Measurements from ENCODE around the gene WNT6. TPM values are rescaled to one million over a fixed set of nuclear protein-coding genes. Genes with fewer than 3 reads are reported as not detected.

Gene WNT6
- total and polyA plus RNA-seq, 2 of the 8 experiments (the other 6 are each of a cell fraction or from before 2014, with no cell fraction given): not detected

DNA sequence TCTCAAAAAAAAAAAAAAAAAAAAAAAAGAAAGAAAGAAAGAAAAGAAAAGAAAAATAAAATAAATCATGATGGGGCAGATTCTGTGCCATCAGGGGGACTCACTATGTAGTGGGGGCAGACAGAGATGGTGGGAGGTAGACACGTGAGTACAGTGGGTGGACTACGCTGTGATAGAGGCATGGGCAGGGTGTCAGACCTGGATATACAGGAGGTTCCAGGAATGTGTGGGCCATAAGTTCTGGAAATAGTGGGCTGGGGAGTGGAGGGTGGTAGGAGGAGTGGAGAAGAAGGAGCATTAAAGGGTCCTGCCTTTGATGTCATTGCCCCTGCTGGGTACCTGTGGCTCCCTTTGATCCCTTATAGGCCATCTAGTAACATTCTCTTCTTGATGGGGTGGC, 8.8 kb upstream of the WNT6 start (continued):
- TF ChIP-seq, protein P1, sequence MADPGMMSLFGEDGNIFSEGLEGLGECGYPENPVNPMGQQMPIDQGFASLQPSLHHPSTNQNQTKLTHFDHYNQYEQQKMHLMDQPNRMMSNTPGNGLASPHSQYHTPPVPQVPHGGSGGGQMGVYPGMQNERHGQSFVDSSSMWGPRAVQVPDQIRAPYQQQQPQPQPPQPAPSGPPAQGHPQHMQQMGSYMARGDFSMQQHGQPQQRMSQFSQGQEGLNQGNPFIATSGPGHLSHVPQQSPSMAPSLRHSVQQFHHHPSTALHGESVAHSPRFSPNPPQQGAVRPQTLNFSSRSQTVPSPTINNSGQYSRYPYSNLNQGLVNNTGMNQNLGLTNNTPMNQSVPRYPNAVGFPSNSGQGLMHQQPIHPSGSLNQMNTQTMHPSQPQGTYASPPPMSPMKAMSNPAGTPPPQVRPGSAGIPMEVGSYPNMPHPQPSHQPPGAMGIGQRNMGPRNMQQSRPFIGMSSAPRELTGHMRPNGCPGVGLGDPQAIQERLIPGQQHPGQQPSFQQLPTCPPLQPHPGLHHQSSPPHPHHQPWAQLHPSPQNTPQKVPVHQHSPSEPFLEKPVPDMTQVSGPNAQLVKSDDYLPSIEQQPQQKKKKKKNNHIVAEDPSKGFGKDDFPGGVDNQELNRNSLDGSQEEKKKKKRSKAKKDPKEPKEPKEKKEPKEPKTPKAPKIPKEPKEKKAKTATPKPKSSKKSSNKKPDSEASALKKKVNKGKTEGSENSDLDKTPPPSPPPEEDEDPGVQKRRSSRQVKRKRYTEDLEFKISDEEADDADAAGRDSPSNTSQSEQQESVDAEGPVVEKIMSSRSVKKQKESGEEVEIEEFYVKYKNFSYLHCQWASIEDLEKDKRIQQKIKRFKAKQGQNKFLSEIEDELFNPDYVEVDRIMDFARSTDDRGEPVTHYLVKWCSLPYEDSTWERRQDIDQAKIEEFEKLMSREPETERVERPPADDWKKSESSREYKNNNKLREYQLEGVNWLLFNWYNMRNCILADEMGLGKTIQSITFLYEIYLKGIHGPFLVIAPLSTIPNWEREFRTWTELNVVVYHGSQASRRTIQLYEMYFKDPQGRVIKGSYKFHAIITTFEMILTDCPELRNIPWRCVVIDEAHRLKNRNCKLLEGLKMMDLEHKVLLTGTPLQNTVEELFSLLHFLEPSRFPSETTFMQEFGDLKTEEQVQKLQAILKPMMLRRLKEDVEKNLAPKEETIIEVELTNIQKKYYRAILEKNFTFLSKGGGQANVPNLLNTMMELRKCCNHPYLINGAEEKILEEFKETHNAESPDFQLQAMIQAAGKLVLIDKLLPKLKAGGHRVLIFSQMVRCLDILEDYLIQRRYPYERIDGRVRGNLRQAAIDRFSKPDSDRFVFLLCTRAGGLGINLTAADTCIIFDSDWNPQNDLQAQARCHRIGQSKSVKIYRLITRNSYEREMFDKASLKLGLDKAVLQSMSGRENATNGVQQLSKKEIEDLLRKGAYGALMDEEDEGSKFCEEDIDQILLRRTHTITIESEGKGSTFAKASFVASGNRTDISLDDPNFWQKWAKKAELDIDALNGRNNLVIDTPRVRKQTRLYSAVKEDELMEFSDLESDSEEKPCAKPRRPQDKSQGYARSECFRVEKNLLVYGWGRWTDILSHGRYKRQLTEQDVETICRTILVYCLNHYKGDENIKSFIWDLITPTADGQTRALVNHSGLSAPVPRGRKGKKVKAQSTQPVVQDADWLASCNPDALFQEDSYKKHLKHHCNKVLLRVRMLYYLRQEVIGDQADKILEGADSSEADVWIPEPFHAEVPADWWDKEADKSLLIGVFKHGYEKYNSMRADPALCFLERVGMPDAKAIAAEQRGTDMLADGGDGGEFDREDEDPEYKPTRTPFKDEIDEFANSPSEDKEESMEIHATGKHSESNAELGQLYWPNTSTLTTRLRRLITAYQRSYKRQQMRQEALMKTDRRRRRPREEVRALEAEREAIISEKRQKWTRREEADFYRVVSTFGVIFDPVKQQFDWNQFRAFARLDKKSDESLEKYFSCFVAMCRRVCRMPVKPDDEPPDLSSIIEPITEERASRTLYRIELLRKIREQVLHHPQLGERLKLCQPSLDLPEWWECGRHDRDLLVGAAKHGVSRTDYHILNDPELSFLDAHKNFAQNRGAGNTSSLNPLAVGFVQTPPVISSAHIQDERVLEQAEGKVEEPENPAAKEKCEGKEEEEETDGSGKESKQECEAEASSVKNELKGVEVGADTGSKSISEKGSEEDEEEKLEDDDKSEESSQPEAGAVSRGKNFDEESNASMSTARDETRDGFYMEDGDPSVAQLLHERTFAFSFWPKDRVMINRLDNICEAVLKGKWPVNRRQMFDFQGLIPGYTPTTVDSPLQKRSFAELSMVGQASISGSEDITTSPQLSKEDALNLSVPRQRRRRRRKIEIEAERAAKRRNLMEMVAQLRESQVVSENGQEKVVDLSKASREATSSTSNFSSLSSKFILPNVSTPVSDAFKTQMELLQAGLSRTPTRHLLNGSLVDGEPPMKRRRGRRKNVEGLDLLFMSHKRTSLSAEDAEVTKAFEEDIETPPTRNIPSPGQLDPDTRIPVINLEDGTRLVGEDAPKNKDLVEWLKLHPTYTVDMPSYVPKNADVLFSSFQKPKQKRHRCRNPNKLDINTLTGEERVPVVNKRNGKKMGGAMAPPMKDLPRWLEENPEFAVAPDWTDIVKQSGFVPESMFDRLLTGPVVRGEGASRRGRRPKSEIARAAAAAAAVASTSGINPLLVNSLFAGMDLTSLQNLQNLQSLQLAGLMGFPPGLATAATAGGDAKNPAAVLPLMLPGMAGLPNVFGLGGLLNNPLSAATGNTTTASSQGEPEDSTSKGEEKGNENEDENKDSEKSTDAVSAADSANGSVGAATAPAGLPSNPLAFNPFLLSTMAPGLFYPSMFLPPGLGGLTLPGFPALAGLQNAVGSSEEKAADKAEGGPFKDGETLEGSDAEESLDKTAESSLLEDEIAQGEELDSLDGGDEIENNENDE (IDR thresholded peaks at IDR 0.05; ENCODE audit: insufficient replicate concordance, low read length): no peak
